ENCODE results near the gene EIPR1.

EIPR1 gene

GRCh38 chr2:3297523-3297922, 80.1 kb downstream of the EIPR1 start:
- no peaks in the 10 kb centered on the region for H3K9me3 ChIP-seq (ENCODE audit: insufficient read depth, low read depth, low read length)
- H2BK5ac ChIP-seq (ENCODE audit: low read depth, low read length, poor library complexity): no peak overlapping the region
- no CpG with 5 or more reads among the region's 6 CpGs for WGBS (ENCODE audit: extremely low coverage, insufficient coverage, insufficient read length)
- H3K36me3 ChIP-seq (ENCODE audit: control insufficient read depth in 1 of 2, insufficient read depth in 2 of 2, low read length in 2 of 2): peaks cover 0 to 2% of the 10 kb centered on the region in 2 experiments
- no peak overlapping the region for H3K4ac ChIP-seq (ENCODE audit: low read depth, low read length)
- H3K9ac ChIP-seq (ENCODE audit: low read length): no peak overlapping the region
- no peak overlapping the region for H2AK5ac ChIP-seq (ENCODE audit: low read length)
- no peak overlapping the region for H3K4me3 ChIP-seq (ENCODE audit: low read depth, low read length)
- H4K12ac ChIP-seq (ENCODE audit: low read depth, low read length): no peak overlapping the region
- H2BK120ac ChIP-seq (ENCODE audit: insufficient read depth, low read length, poor library complexity): no peak overlapping the region
- H4K8ac ChIP-seq (ENCODE audit: low read depth, low read length): no peak overlapping the region
- H3K18ac ChIP-seq (ENCODE audit: low read length): no peak overlapping the region
- DNase-seq: no peak
- H3K79me2 ChIP-seq (ENCODE audit: control insufficient read depth, insufficient read depth, low read length, poor library complexity): no peaks in the 10 kb centered on the region
- H3K4me1 ChIP-seq (ENCODE audit: control insufficient read depth in 1 of 2, insufficient read depth in 2 of 2, low read length in 2 of 2): peaks cover 0 to 2% of the 10 kb centered on the region in 2 experiments
- H4K91ac ChIP-seq (ENCODE audit: low read depth, low read length): no peak overlapping the region
- no peaks in the 10 kb centered on the region for H3K79me1 ChIP-seq (ENCODE audit: low read length)
- H3K4me2 ChIP-seq (ENCODE audit: low read length): no peak overlapping the region
- no peak overlapping the region for H3K14ac ChIP-seq (ENCODE audit: low read length)
- no peaks in the 10 kb centered on the region for H3K27me3 ChIP-seq (ENCODE audit: insufficient read depth, low read length)
- H3K27ac ChIP-seq (ENCODE audit: low read depth, low read length): no peak overlapping the region
- no peak overlapping the region for H2BK12ac ChIP-seq (ENCODE audit: low read length)
- H2AFZ ChIP-seq (ENCODE audit: insufficient read depth, low read length, poor library complexity): no peak overlapping the region
- H3K23ac ChIP-seq (ENCODE audit: low read length): no peak overlapping the region

- Histone ChIP-seq H3K4me1 (ENCODE audit: control insufficient read depth in 1 of 2, insufficient read depth in 2 of 2, low read length in 2 of 2) (no peaks in the 10 kb centered on the region), H2BK12ac (ENCODE audit: low read length) (no peak overlapping the region), H2AK5ac (ENCODE audit: low read length) (no peak overlapping the region), H4K91ac (ENCODE audit: low read depth, low read length) (no peak overlapping the region), H3K79me1 (ENCODE audit: low read length) (no peaks in the 10 kb centered on the region), H3K27ac (ENCODE audit: low read depth, low read length) (no peak overlapping the region), H3K4me2 (ENCODE audit: low read length) (no peak overlapping the region), H3K9me3 (ENCODE audit: insufficient read depth, low read depth, low read length) (no peaks in the 10 kb centered on the region), H4K8ac (ENCODE audit: low read depth, low read length) (no peak overlapping the region), H3K27me3 (ENCODE audit: insufficient read depth, low read length) (no peaks in the 10 kb centered on the region), H3K9ac (ENCODE audit: low read length) (no peak overlapping the region), H2AFZ (ENCODE audit: insufficient read depth, low read length, poor library complexity) (no peak overlapping the region), H3K4me3 (ENCODE audit: low read depth, low read length) (no peak overlapping the region), H2BK5ac (ENCODE audit: low read depth, low read length, poor library complexity) (no peak overlapping the region), H3K79me2 (ENCODE audit: control insufficient read depth, insufficient read depth, low read length, poor library complexity) (no peaks in the 10 kb centered on the region), H3K4ac (ENCODE audit: low read depth, low read length) (no peak overlapping the region), H3K14ac (ENCODE audit: low read length) (no peak overlapping the region), H3K23ac (ENCODE audit: low read length) (no peak overlapping the region), H2BK120ac (ENCODE audit: insufficient read depth, low read length, poor library complexity) (no peak overlapping the region), H3K36me3 (ENCODE audit: control insufficient read depth in 1 of 2, insufficient read depth in 2 of 2, low read length in 2 of 2) (no peaks in the 10 kb centered on the region), H3K18ac (ENCODE audit: low read length) (no peak overlapping the region), H4K12ac (ENCODE audit: low read depth, low read length) (no peak overlapping the region)
- WGBS (ENCODE audit: extremely low coverage, insufficient coverage, insufficient read length): 100% methylated on average over 2 of the region's 4 CpGs
- DNase-seq: no peak
These were observed 81.2 kb downstream of the EIPR1 start for GRCh38 chr2:3296182-3296972.

- 100% methylated on average over 1 of the region's 4 CpGs for WGBS (ENCODE audit: extremely low coverage, insufficient coverage, insufficient read length)
- Histone ChIP-seq H4K8ac (ENCODE audit: low read depth, low read length) (no peak overlapping the region), H3K4ac (ENCODE audit: low read depth, low read length) (no peak overlapping the region), H2BK12ac (ENCODE audit: low read length) (no peak overlapping the region), H3K79me2 (ENCODE audit: control insufficient read depth, insufficient read depth, low read length, poor library complexity) (no peaks in the 10 kb centered on the region), H2BK5ac (ENCODE audit: low read depth, low read length, poor library complexity) (no peak overlapping the region), H3K4me1 (ENCODE audit: control insufficient read depth in 1 of 2, insufficient read depth in 2 of 2, low read length in 2 of 2) (no peaks in the 10 kb centered on the region), H4K91ac (ENCODE audit: low read depth, low read length) (no peak overlapping the region), H3K9me3 (ENCODE audit: insufficient read depth, low read depth, low read length) (no peaks in the 10 kb centered on the region), H3K9ac (ENCODE audit: low read length) (no peak overlapping the region), H4K12ac (ENCODE audit: low read depth, low read length) (no peak overlapping the region), H3K4me3 (ENCODE audit: low read depth, low read length) (peak overlapping the region; percentile 39), H3K23ac (ENCODE audit: low read length) (no peak overlapping the region), H2AFZ (ENCODE audit: insufficient read depth, low read length, poor library complexity) (no peak overlapping the region), H2BK120ac (ENCODE audit: insufficient read depth, low read length, poor library complexity) (no peak overlapping the region), H3K36me3 (ENCODE audit: control insufficient read depth in 1 of 2, insufficient read depth in 2 of 2, low read length in 2 of 2) (no peaks in the 10 kb centered on the region), H3K27me3 (ENCODE audit: insufficient read depth, low read length) (no peaks in the 10 kb centered on the region), H3K14ac (ENCODE audit: low read length) (no peak overlapping the region), H3K18ac (ENCODE audit: low read length) (no peak overlapping the region), H3K79me1 (ENCODE audit: low read length) (no peaks in the 10 kb centered on the region), H3K27ac (ENCODE audit: low read depth, low read length) (no peak overlapping the region), H2AK5ac (ENCODE audit: low read length) (no peak overlapping the region), H3K4me2 (ENCODE audit: low read length) (no peak overlapping the region)
- no peak for DNase-seq
These were observed 83.1 kb downstream of the EIPR1 start for GRCh38 chr2:3294493-3294892.

- DNase-seq: no peak
- Histone ChIP-seq H3K14ac (ENCODE audit: low read length) (no peak overlapping the region), H3K4me2 (ENCODE audit: low read length) (no peak overlapping the region), H3K79me1 (ENCODE audit: low read length) (no peaks in the 10 kb centered on the region), H2BK12ac (ENCODE audit: low read length) (no peak overlapping the region), H4K8ac (ENCODE audit: low read depth, low read length) (no peak overlapping the region), H3K4me3 (ENCODE audit: low read depth, low read length) (no peak overlapping the region), H2BK120ac (ENCODE audit: insufficient read depth, low read length, poor library complexity) (no peak overlapping the region), H3K79me2 (ENCODE audit: control insufficient read depth, insufficient read depth, low read length, poor library complexity) (no peaks in the 10 kb centered on the region), H4K12ac (ENCODE audit: low read depth, low read length) (no peak overlapping the region), H3K9ac (ENCODE audit: low read length) (no peak overlapping the region), H3K18ac (ENCODE audit: low read length) (no peak overlapping the region), H3K36me3 (ENCODE audit: control insufficient read depth in 1 of 2, insufficient read depth in 2 of 2, low read length in 2 of 2) (no peaks in the 10 kb centered on the region), H2AFZ (ENCODE audit: insufficient read depth, low read length, poor library complexity) (no peak overlapping the region), H3K9me3 (ENCODE audit: insufficient read depth, low read depth, low read length) (no peaks in the 10 kb centered on the region), H3K4ac (ENCODE audit: low read depth, low read length) (no peak overlapping the region), H2AK5ac (ENCODE audit: low read length) (no peak overlapping the region), H3K4me1 (ENCODE audit: control insufficient read depth in 1 of 2, insufficient read depth in 2 of 2, low read length in 2 of 2) (no peaks in the 10 kb centered on the region), H2BK5ac (ENCODE audit: low read depth, low read length, poor library complexity) (no peak overlapping the region), H4K91ac (ENCODE audit: low read depth, low read length) (no peak overlapping the region), H3K27ac (ENCODE audit: low read depth, low read length) (no peak overlapping the region), H3K23ac (ENCODE audit: low read length) (no peak overlapping the region), H3K27me3 (ENCODE audit: insufficient read depth, low read length) (no peaks in the 10 kb centered on the region)
- WGBS (ENCODE audit: extremely low coverage, insufficient coverage, insufficient read length): no CpG with 5 or more reads among the region's 3 CpGs
These were observed 83.5 kb downstream of the EIPR1 start for GRCh38 chr2:3294069-3294468.
